Stimulated activated naive CD8-positive, alpha-beta T cell treated with anti-CD3 and anti-CD28 coated beads, Interleukin-15, Interleukin-2, amounts not matched to agents 100 U/mL and 50 U/mL, for 24 hours (primary cell): ENCODE results near the gene CA5A.

ENCODE experiments used
- ATAC-seq: fragments of 150-1000 bp; cut with Tn5 transposase; one replicate; pipeline ENCODE4 v1.10.0; 2021
- DNase-seq: peaks from one replicate; pipeline ENCODE4 v3.0.0; 2021

Gene CA5A

GRCh38 chr16:87963400-87963799 is 27.1 kb upstream of the CA5A start:
- peak; percentile 98 for ATAC-seq

GRCh38 chr16:87961623-87962022 is 25.3 kb upstream of the CA5A start:
- ATAC-seq (no peak), DNase-seq (no peak)

More at GRCh38 chr16:87963400-87963799, 27.1 kb upstream of the CA5A start:
- peak; percentile 73 for DNase-seq

GRCh38 chr16:87960852-87961251 is 24.5 kb upstream of the CA5A start:
- no peak for ATAC-seq
- DNase-seq: no peak

- ATAC-seq (no peak), DNase-seq (no peak)
Observed at GRCh38 chr16:87960296-87960695, 24.0 kb upstream of the CA5A start.

GRCh38 chr16:87959391-87959990 is 23.2 kb upstream of the CA5A start:
- DNase-seq (no peak), ATAC-seq (no peak)

GRCh38 chr16:87958632-87959031 is 22.3 kb upstream of the CA5A start:
- DNase-seq (no peak), ATAC-seq (no peak)

- no peak for DNase-seq
- ATAC-seq: no peak
Observed at GRCh38 chr16:87957296-87958094, 21.2 kb upstream of the CA5A start.

GRCh38 chr16:87956365-87957231 is 20.3 kb upstream of the CA5A start:
- ATAC-seq (peak; percentile 60), DNase-seq (peak; percentile 75)

GRCh38 chr16:87956098-87956364 is 19.7 kb upstream of the CA5A start:
- no peak for ATAC-seq
- no peak for DNase-seq

- ATAC-seq (no peak), DNase-seq (no peak)
Observed at GRCh38 chr16:87955302-87956097, 19.2 kb upstream of the CA5A start.

- DNase-seq (no peak), ATAC-seq (no peak)
Observed at GRCh38 chr16:87954826-87955225, 18.5 kb upstream of the CA5A start.

- DNase-seq (no peak), ATAC-seq (no peak)
Observed at GRCh38 chr16:87954361-87954760, 18.0 kb upstream of the CA5A start.

GRCh38 chr16:87953308-87954215 is 17.2 kb upstream of the CA5A start:
- DNase-seq: no peak

GRCh38 chr16:87952751-87953150 is 16.4 kb upstream of the CA5A start:
- DNase-seq (no peak), ATAC-seq (no peak)

More at GRCh38 chr16:87953308-87954215, 17.2 kb upstream of the CA5A start:
- no peak for ATAC-seq

- peak; percentile 44 for DNase-seq
- no peak for ATAC-seq
Observed at GRCh38 chr16:87951552-87952538, 15.5 kb upstream of the CA5A start.

GRCh38 chr16:87950765-87951551 is 14.6 kb upstream of the CA5A start, which contains the start of gene BANP:
BANP (plus strand) TSS chr16:87951434; CDS start chr16:87975116, 23,682 bp downstream.
- ATAC-seq: peak; percentile 99
- peak; percentile 96 for DNase-seq

- DNase-seq (no peak), ATAC-seq (no peak)
Observed at GRCh38 chr16:87949071-87949744, 12.9 kb upstream of the CA5A start.

GRCh38 chr16:87948735-87949070 is 12.4 kb upstream of the CA5A start:
- DNase-seq (no peak), ATAC-seq (no peak)
